Memory B cell (primary cell): ENCODE data around the gene LETM1.

Source experiments
- ATAC-seq: fragments of 150-1000 bp; cut with Tn5 transposase; 2 replicates; pipeline ENCODE4 v1.10.0; 2021; ENCODE audit warnings: low read depth, mild to moderate bottlenecking, moderate library complexity
- DNase-seq, 2 donors: peaks; one replicate each; pipeline ENCODE4 v3.0.0; 2022; ENCODE audit warnings: low spot score in 2 of 2
- H3K27ac Mint-ChIP-seq: one replicate; pipeline ENCODE4 v1.8.0; 2022; ENCODE audit warnings: mild to moderate bottlenecking, moderate library complexity, mixed read lengths
- H3K27me3 Mint-ChIP-seq: one replicate; pipeline ENCODE4 v1.8.0; 2022; ENCODE audit warnings: mixed read lengths
- H3K36me3 Mint-ChIP-seq: one replicate; pipeline ENCODE4 v1.8.0; 2022; ENCODE audit warnings: mild to moderate bottlenecking, mixed read lengths
- H3K4me1 Mint-ChIP-seq: one replicate; pipeline ENCODE4 v1.8.0; 2022; ENCODE audit warnings: mixed read lengths
- H3K4me3 Mint-ChIP-seq: one replicate; pipeline ENCODE4 v1.8.0; 2022; ENCODE audit warnings: mild to moderate bottlenecking, moderate library complexity, mixed read lengths
- H3K9me3 Mint-ChIP-seq: one replicate; pipeline ENCODE4 v1.8.0; 2022; ENCODE audit warnings: mixed read lengths

The LETM1 gene

DNA sequence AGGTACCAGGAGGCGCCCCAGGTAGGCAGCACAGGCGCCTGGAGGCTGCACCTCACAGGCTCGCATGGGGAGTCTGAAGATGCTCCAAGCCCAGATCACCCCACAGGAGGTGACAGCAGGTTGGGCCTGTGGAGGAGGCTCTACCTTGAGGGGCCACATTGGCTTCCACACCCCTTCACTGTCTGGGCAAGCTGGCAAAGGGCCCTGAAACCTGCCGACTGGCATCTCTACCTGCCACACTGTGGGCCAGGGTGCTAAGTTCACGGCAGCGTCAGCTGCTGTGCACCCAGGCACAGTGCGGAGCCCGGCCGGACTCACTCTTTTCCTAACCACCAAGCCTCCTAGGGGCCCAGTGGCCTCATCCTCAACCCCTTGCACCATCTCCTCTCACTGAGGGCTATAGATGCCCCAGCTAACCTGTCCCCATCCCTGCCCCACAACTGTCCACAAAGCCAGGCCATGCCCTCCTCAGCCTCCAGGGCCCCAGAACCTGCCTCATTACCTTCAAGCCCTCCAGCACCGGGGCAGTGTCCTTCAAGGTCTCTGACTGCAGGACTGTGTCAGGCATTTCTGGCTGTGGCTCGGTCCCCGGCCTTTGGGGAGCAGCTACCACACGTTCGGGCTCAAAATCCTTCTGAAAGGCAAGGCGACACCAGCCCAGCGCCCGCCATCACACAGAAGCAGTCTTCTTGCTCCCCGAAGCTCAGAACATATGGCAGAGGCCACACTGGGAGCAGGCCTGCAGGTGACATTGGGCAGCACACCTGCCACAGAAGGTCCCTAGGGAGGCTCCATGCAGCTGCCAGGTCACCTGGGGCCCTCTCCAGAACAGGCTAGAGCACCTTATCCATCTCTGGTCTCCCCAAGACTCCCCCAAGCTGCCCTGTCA is 34.0 kb downstream of the LETM1 start:
- Mint-ChIP-seq H3K27ac (no peak overlapping the region), H3K36me3 (peaks cover 31% of the 10 kb centered on the region), H3K4me1 (no peaks in the 10 kb centered on the region), H3K4me3 (no peak overlapping the region), H3K27me3 (no peaks in the 10 kb centered on the region), H3K9me3 (no peaks in the 10 kb centered on the region)
- ATAC-seq (no peak), DNase-seq (no peak)

DNA sequence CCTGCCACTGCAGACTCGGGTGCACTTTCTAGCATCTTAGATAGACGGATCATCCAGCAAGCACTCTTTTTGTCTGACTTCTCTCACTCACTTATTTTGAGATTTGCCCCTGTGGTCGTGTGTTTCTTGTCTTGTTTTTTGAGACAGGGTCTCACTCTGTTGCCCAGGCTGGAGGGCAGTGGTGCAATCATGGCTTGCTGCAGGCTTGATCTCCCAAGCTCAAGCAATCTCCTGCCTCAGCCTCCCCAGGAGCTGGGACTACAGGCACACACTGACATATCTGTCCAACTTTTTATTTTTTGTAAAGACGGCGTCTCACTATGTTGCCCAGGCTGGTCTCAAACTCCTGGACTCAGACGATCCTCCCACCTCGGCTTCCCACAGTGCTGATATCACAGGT is 36.1 kb downstream of the LETM1 start:
- Mint-ChIP-seq H3K4me3 (no peak overlapping the region), H3K27me3 (no peaks in the 10 kb centered on the region), H3K4me1 (no peaks in the 10 kb centered on the region), H3K36me3 (peaks cover 31% of the 10 kb centered on the region), H3K27ac (no peak overlapping the region), H3K9me3 (no peaks in the 10 kb centered on the region)
- no peak for ATAC-seq
- no peak for DNase-seq

DNA sequence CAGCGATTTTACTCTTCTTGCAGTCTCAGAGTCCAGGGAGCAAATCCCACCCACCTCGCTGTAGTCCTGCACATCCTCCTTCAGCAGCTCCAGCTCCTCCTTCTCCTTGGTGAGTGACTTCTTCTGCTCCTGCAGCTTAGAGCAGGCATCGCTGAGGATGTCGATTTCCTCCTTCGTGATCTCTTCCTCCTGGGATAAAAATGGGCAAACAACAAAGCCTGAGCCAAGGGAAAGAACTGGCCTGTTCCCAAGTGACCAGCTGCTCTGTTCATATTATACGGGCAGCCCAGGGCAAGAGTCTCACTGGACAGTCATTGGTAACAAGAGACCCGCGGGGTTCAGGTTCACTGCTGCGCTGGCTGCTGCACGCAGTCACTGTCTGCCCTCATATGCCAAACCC is 36.7 kb downstream of the LETM1 start:
- DNase-seq, result no peak
- no peak for ATAC-seq
- no peak overlapping the region for H3K27ac Mint-ChIP-seq
- no peak overlapping the region for H3K4me3 Mint-ChIP-seq
- peaks cover 31% of the 10 kb centered on the region for H3K36me3 Mint-ChIP-seq
- no peaks in the 10 kb centered on the region for H3K9me3 Mint-ChIP-seq
- no peaks in the 10 kb centered on the region for H3K4me1 Mint-ChIP-seq
- no peaks in the 10 kb centered on the region for H3K27me3 Mint-ChIP-seq

DNA sequence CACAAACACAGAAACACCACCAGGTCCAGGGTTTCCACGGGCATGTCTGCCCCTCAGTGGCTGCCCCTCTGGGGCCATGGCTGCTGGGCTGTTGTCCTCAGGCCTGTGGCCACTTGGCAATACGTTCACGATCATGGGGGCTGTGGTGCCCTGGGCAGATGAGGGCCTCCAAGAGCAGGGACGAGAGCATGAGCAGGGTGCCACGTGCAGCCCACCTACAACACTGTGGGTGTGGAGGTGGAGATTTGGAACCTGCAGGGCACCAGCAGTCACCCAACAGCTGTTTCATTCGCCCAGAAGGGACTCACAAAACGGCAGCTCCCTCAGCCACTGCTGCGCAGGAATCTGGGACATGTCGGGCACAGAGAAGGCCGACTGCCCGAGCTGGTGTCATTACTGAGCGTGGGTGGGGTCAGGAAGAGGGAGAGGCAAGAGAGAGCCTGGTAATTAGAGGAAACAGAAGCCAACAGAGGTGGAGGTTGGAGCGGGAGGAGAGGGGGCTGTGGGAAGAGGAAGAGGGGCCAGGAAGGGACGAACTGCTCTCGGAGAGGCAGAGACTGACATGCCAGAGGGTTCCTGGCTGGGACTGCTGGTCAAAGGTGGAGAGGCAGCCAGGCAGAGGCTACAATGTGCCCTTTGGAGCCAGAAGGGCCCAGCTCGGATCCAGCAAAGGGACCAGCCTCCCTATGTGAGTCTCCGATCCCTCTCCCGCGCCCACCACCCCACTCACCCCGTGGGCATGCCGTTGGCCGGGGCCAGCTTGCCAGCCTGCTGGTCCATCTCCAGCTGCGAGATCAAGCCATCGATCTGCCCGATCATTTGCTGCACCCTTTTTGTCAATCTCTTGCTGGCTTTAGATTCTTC is 39.7 kb downstream of the LETM1 start:
- H3K27me3 Mint-ChIP-seq, result no peaks in the 10 kb centered on the region
- peaks cover 20% of the 10 kb centered on the region for H3K36me3 Mint-ChIP-seq
- no peak overlapping the region for H3K4me3 Mint-ChIP-seq
- H3K9me3 Mint-ChIP-seq, result no peaks in the 10 kb centered on the region
- ATAC-seq (no peak), DNase-seq (no peak)
- no peak overlapping the region for H3K27ac Mint-ChIP-seq
- no peaks in the 10 kb centered on the region for H3K4me1 Mint-ChIP-seq

DNA sequence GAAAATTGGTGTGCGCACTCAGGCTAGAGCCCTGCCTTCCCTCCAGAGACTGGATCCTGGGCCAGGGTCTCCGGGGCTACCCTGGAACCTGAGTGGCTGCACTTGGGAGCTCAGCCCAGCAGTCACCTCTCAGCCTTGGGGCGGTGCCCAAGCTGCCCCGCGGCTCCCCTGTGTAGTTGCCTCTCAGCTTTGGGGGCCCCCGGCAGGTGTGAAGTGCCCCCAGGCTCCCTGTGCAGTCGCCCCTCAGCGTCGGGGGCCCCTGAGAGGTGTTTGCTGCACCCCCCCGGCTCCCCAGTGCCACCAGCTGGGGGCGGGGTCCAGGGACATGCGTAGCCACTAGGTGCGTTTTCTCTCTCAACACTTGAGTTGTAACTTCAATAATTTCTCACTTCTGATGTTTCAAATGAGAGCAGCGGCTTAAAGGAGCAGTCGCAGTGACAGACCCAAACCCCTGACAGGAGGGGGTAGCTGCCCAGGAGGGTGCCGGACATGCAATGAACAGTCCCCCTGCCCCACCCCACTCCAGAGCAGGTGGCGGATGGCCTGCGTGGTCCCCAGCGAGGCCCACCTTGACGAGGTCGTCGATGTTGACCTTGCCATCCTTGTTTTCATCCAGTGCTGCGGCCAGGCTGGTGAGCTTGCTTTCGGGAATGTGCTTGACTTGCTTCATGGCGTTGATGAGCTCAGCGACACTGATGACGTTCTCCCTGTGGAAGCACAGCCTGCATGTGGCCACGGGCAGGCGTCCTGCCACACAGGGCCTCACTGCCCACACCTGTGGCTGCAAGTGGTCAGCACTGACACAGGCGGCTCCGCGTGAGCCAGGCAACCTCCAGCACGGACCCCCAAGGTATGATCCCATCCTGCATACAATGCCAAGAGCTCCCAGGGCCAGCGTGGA is 40.6 kb downstream of the LETM1 start:
- Mint-ChIP-seq H3K27me3 (no peaks in the 10 kb centered on the region), H3K9me3 (no peaks in the 10 kb centered on the region), H3K4me3 (no peak overlapping the region), H3K27ac (no peak overlapping the region), H3K36me3 (peaks cover 19% of the 10 kb centered on the region), H3K4me1 (no peaks in the 10 kb centered on the region)
- ATAC-seq (no peak), DNase-seq (no peak)

DNA sequence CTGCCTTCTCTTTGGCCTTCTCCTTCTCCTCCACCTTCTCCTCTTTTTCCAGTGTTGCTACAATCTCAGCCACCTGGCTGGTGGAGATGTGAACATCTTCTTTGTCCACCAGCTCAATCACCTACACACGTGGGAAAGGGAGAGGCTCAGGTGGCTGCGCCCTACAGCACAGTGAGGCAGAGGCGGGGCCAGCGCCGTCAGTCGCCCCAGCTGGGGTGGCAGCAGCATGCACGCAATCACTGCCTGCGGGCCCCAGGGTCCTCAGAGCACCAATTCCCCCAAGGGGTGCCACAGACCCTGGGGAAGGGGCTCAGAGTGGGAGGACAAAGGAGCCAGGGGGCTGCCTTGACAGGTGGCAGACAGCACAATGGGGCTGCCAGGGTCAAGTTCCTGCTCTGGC is 41.5 kb downstream of the LETM1 start:
- Mint-ChIP-seq H3K4me1 (no peaks in the 10 kb centered on the region), H3K9me3 (no peaks in the 10 kb centered on the region), H3K27me3 (no peaks in the 10 kb centered on the region), H3K36me3 (peaks cover 16% of the 10 kb centered on the region), H3K27ac (no peak overlapping the region), H3K4me3 (no peak overlapping the region)
- DNase-seq (no peak), ATAC-seq (no peak)

DNA sequence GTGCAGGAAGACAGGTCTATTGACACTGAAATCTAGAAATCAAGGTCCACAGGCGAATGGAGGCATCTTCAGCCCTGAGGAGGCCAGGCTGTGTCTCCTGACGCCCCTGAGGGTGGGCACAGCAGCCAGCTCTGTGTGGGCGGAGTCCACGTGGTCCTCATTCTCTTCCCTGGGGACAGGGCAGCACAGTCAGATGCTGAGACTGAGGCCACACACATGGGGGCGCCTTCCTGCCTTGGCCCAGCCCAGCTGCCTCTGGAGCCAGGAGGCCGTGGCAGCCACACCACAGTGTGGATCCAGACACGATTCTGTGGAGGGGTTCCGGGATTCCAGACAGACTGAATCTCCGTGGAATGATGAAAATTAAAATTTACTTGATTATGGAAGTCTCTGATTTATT is 42.0 kb downstream of the LETM1 start:
- H3K9me3 Mint-ChIP-seq, result no peaks in the 10 kb centered on the region
- ATAC-seq (no peak), DNase-seq (no peak)
- H3K4me1 Mint-ChIP-seq, result no peaks in the 10 kb centered on the region
- H3K27ac Mint-ChIP-seq, result no peak overlapping the region
- H3K4me3 Mint-ChIP-seq, result no peak overlapping the region
- no peaks in the 10 kb centered on the region for H3K27me3 Mint-ChIP-seq
- peaks cover 14% of the 10 kb centered on the region for H3K36me3 Mint-ChIP-seq

DNA sequence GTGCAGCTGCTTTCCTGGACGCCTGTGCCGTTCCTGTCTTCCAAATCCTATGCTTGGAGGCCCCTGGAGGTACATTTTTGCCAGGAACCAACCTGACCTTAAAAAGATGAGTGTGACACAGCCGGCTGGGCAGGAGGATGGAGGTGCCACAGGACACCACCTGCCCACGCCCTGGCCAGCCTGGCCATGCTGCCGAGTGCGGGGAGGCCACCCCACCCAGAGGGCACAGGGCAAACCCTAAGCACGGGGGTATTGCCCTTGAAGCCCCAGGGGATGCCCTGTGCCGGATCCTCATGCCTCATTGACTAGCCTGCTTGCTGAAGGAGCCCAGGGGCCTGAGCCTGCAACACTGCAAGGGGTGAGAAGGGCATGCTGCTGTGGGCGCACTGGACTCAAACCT is 42.7 kb downstream of the LETM1 start:
- Mint-ChIP-seq H3K27ac (no peak overlapping the region), H3K9me3 (no peaks in the 10 kb centered on the region), H3K4me1 (no peaks in the 10 kb centered on the region), H3K27me3 (no peaks in the 10 kb centered on the region), H3K4me3 (no peak overlapping the region), H3K36me3 (peaks cover 12% of the 10 kb centered on the region)
- DNase-seq (no peak), ATAC-seq (no peak)

DNA sequence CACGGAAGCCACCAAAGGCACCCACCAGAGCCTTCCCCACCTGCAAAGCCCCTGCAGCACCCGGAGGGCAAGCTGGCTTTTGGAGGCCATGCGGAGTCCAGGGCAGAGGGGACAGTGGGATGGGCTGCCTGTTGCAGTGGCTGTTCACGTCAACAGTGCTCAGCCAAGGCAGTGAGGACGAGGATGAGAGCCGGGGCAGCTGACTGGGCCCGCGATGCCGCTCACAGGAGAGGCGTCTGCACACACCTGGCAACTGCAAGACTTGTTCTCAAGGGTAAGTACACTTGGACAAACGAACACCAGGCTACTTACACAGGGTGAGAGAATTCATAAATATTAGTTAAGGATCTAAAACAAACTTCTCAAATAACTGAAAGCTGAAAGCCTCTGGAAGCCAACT is 43.2 kb downstream of the LETM1 start:
- Mint-ChIP-seq H3K4me3 (no peak overlapping the region), H3K36me3 (peaks cover 12% of the 10 kb centered on the region), H3K27ac (no peak overlapping the region), H3K4me1 (no peaks in the 10 kb centered on the region), H3K9me3 (no peaks in the 10 kb centered on the region), H3K27me3 (no peaks in the 10 kb centered on the region)
- no peak for DNase-seq
- no peak for ATAC-seq

DNA sequence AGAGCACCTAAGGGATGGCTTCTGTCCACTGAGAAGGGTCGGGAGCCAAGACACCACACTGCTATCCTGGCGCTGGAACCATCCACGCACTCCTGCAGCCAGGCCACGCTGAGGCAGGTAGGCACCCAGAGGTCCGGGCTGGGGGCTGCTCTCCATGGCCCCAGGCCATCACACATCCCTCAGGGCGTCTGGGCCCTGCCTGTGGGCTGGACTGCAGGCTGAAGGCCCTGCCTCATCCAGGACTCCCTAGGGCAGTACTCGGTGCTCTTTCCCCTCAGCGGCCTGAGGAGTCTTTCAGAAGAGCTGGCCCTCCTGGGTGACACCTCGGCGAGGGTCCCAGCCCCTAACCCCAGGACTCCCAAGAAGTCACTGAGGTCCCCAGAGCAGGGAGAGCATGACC is 45.2 kb downstream of the LETM1 start:
- no peaks in the 10 kb centered on the region for H3K9me3 Mint-ChIP-seq
- H3K36me3 Mint-ChIP-seq, result peaks cover 6% of the 10 kb centered on the region
- H3K27ac Mint-ChIP-seq, result no peak overlapping the region
- DNase-seq (no peak), ATAC-seq (no peak)
- H3K27me3 Mint-ChIP-seq, result peaks cover under 1% of the 10 kb centered on the region
- no peaks in the 10 kb centered on the region for H3K4me1 Mint-ChIP-seq
- no peak overlapping the region for H3K4me3 Mint-ChIP-seq

DNA sequence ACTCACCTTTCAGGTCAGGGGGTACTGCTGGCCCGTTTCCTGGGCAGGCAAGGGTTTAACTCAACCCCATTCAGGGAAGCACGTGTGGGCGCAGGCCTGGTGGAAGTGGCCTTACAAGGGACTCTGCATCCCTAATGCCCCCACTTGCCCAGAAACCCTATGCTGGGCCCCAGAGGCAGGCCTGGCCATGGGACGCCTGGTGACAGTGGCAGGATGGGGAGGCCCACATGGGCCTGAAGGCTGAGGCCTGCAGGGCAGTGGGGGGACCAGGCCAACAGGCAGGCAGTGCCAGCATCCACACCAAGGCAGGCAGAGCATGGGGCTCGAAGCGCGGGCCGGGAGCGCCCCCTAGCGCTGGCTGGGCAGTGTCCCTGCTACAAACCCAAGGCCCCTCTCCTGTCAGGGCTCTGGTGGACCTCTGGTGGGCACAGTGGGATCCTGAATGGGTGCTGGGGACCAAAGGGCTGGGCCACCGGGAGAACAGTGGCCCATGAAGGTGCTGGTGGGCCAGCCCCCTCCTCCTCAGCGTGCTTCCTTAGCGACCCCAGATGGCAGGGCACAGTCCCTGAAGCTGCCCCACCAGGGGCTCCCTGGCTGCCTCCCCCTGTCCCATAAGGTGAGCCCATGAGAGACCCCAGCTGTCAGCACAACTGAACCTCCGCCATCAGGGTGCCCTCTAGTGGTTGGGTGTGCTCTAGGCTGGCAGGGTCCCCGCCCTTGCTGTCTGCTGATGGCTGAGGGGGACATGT is 46.0 kb downstream of the LETM1 start:
- DNase-seq (peak; percentile 68 to 73), ATAC-seq (peak; percentile 88)
- H3K4me3 Mint-ChIP-seq, result no peak overlapping the region
- peaks cover 2% of the 10 kb centered on the region for H3K27me3 Mint-ChIP-seq
- peaks cover 6% of the 10 kb centered on the region for H3K36me3 Mint-ChIP-seq
- H3K4me1 Mint-ChIP-seq, result no peaks in the 10 kb centered on the region
- no peak overlapping the region for H3K27ac Mint-ChIP-seq
- H3K9me3 Mint-ChIP-seq, result no peaks in the 10 kb centered on the region

DNA sequence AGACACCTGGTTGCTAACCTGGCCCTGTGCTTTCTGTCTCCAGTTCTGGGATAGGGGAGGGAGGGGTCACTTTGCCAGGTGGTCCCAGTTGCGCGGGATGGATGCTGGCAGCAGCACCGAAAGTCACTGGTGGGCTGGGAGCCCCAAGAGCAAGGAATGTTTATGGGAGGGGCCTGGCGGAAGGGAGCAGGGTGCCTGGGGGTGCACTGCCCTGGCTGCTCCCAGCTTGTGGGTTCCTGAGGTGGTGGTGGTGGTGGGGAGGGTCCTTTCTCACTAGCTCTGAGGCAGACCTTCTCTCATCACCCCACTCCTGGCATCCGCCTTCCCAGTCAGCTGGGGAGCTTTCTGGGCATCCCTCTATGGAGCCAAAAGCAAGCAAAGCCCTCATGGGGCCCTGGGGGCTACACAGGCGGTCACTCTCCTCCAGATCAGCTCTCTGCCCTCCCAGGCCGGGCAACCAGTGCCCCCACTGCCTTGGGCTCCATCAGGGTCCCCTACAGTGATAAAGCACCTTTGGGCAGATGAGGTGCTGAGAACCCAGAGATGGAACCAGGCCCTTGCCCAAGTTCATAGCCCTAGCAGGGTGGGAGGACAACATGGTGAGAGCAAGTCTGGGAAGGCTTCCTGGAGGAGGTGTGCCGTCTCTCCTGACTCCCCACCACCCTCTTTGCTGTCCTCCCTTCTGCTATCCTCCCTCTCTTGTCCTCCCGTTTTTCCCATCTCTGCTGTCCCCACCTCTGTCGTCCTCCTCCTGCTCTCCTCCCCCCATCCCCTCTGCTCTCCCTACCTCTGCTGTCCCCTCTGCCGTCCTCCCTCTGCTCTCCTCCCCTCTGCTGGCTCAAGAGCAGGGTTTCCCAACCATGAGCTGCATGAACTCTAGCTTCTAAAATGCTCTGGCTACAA is 46.9 kb downstream of the LETM1 start:
- ATAC-seq (no peak), DNase-seq (no peak)
- H3K27me3 Mint-ChIP-seq, result peaks cover 3% of the 10 kb centered on the region
- no peaks in the 10 kb centered on the region for H3K9me3 Mint-ChIP-seq
- H3K4me1 Mint-ChIP-seq, result no peaks in the 10 kb centered on the region
- H3K27ac Mint-ChIP-seq, result no peak overlapping the region
- H3K4me3 Mint-ChIP-seq, result no peak overlapping the region
- peaks cover 2% of the 10 kb centered on the region for H3K36me3 Mint-ChIP-seq
